GM23248 (cell line): ENCODE data around the gene PTHLH. TPM values are rescaled to one million over a fixed set of nuclear protein-coding genes. Genes with fewer than 3 reads are reported as not detected.
A peak's percentile ranks its signal among the peaks of the same experiment; 100 is the strongest.

ENCODE experiments used
- DNase-seq: peaks from one replicate; pipeline ENCODE4 v3.0.0-alpha.2; 2015
- H2AFZ ChIP-seq: fragments of 200-600 bp; sonication (generic); 2 replicates; pipeline ENCODE4 v1.6.1; 2016; ENCODE audit warnings: antibody characterized with exemption
- H3F3A ChIP-seq: fragments of 200-600 bp; sonication (generic); 2 replicates; pipeline ENCODE4 v1.6.1; 2016; ENCODE audit warnings: mild to moderate bottlenecking, antibody characterized with exemption, mixed run types; ENCODE audit not compliant: insufficient read depth
- H3K27ac ChIP-seq: fragments of 200-600 bp; sonication (generic); 2 replicates; pipeline ENCODE4 v1.5.1; 2016; ENCODE audit warnings: mild to moderate bottlenecking
- H3K27me3 ChIP-seq: fragments of 200-600 bp; sonication (generic); replicated peaks from 2 replicates; pipeline ENCODE4 v1.6.1; 2016; ENCODE audit warnings: mild to moderate bottlenecking; ENCODE audit not compliant: insufficient read depth
- H3K36me3 ChIP-seq: fragments of 200-600 bp; sonication (generic); 2 replicates; pipeline ENCODE4 v1.6.1; 2016; ENCODE audit warnings: low read depth, mild to moderate bottlenecking
- H3K4me1 ChIP-seq: fragments of 200-600 bp; sonication (generic); 2 replicates; pipeline ENCODE4 v1.6.1; 2016; ENCODE audit warnings: mild to moderate bottlenecking; ENCODE audit not compliant: insufficient read depth
- H3K4me2 ChIP-seq: fragments of 200-600 bp; sonication (generic); one replicate; pipeline ENCODE4 v1.6.1; 2016; ENCODE audit warnings: mild to moderate bottlenecking; ENCODE audit not compliant: unreplicated experiment
- H3K4me3 ChIP-seq: fragments of 200-600 bp; sonication (generic); 2 replicates; pipeline ENCODE4 v1.5.1; 2016; ENCODE audit warnings: mild to moderate bottlenecking
- H3K79me2 ChIP-seq: fragments of 200-600 bp; sonication (generic); 2 replicates; pipeline ENCODE4 v1.6.1; 2016; ENCODE audit warnings: mild to moderate bottlenecking; ENCODE audit not compliant: insufficient read depth
- H3K9ac ChIP-seq: fragments of 200-600 bp; sonication (generic); 2 replicates; pipeline ENCODE4 v1.6.1; 2016; ENCODE audit warnings: mild to moderate bottlenecking
- H3K9me2 ChIP-seq: fragments of 200-600 bp; sonication (generic); 2 replicates; pipeline ENCODE4 v1.6.1; 2016; ENCODE audit warnings: mixed run types, mild to moderate bottlenecking, moderate library complexity; ENCODE audit not compliant: insufficient read depth
- H3K9me3 ChIP-seq: fragments of 200-600 bp; sonication (generic); one replicate; pipeline ENCODE4 v1.6.1; 2017; ENCODE audit warnings: low read depth
- H4K20me1 ChIP-seq: fragments of 200-600 bp; sonication (generic); 2 replicates; pipeline ENCODE4 v1.6.0; 2016; ENCODE audit not compliant: insufficient read depth
- EZH2 ChIP-seq: fragments of 200-600 bp; sonication (generic); IDR thresholded peaks from 2 replicates; pipeline ENCODE4 v1.6.1; 2018; ENCODE audit warnings: antibody characterized with exemption, mild to moderate bottlenecking; ENCODE audit not compliant: insufficient read depth, poor library complexity, severe bottlenecking
- EZH2phosphoT487 ChIP-seq: fragments of 200-600 bp; sonication (generic); IDR thresholded peaks from 2 replicates; pipeline ENCODE4 v1.6.1; 2018; ENCODE audit warnings: antibody characterized with exemption, moderate library complexity, mild to moderate bottlenecking, low read depth; ENCODE audit not compliant: insufficient read depth
- WGBS, 2 experiments: methylation state at CpG; one replicate each; pipeline ENCODE4 v1.1.6; 2015 to 2017; ENCODE audit warnings: low lambda C conversion rate in 2 of 2, low coverage in 1 of 2; ENCODE audit errors: missing lambda C conversion rate in 2 of 2; 5-methylcytosine and 5-hydroxymethylcytosine counted together
- in situ Hi-C: fragments of 300-500 bp; cut with MboI; formaldehyde crosslinking; loops from 2 replicates; pipeline ENCODE4 v1.15.0; 2020
- polyA plus RNA-seq: library from polyadenylated mRNA; unstranded; fragments of >200 nt; fragmentation: Nextera tagmentation; extraction: Ambion mirVana; gene quantifications from 2 replicates; pipeline ENCODE4 v1.2.1, GENCODE V29; 2016
- total RNA-seq: library from RNA; depleted of rRNA; stranded (reverse); fragments of >200 nt; shearing (Covaris generic); gene quantifications from 2 replicates; pipeline ENCODE4 v1.2.3, GENCODE V29; 2014

Gene PTHLH
- total and polyA plus RNA-seq, 2 experiments from 2014 or later: 4.7 to 6.4 TPM

- H3K4me1 ChIP-seq: peaks cover 43% of the 10 kb centered on the region
- no peaks in the 10 kb centered on the region for H3K27me3 ChIP-seq
- no peaks in the 10 kb centered on the region for H3K9me3 ChIP-seq
- WGBS, 2 experiments: 33 to 38% methylated on average over 11 of the region's 11 CpGs
- H3K27ac ChIP-seq: peak overlapping the region; percentile 72
- in situ Hi-C loops: no loop called here
- peaks cover 55% of the 10 kb centered on the region for H3F3A ChIP-seq
- TF ChIP-seq EZH2phosphoT487 (no peak), EZH2 (no peak)
- peak overlapping the region; percentile 66 for H2AFZ ChIP-seq
- peak overlapping the region; percentile 75 for H3K4me2 ChIP-seq
- H3K79me2 ChIP-seq: 0 out of 2 replicates have a peak, but pooled peaks cover 12% of the 10 kb centered on the region
- DNase-seq: peak; percentile 37
- H3K9ac ChIP-seq: peak overlapping the region; percentile 84
- H3K4me3 ChIP-seq: peak overlapping the region; percentile 76
- H3K9me2 ChIP-seq: no peaks in the 10 kb centered on the region
- H4K20me1 ChIP-seq: no peaks in the 10 kb centered on the region; the same call in 1 of the 2 replicates
- no peaks in the 10 kb centered on the region for H3K36me3 ChIP-seq
Measured at GRCh38 chr12:27971121-27971489, 1.4 kb downstream of the PTHLH start.

- peaks cover 49% of the 10 kb centered on the region for H3K4me1 ChIP-seq
- in situ Hi-C loops: no loop called here
Measured at GRCh38 chr12:27970401-27971120, 2.0 kb downstream of the PTHLH start.

DNA sequence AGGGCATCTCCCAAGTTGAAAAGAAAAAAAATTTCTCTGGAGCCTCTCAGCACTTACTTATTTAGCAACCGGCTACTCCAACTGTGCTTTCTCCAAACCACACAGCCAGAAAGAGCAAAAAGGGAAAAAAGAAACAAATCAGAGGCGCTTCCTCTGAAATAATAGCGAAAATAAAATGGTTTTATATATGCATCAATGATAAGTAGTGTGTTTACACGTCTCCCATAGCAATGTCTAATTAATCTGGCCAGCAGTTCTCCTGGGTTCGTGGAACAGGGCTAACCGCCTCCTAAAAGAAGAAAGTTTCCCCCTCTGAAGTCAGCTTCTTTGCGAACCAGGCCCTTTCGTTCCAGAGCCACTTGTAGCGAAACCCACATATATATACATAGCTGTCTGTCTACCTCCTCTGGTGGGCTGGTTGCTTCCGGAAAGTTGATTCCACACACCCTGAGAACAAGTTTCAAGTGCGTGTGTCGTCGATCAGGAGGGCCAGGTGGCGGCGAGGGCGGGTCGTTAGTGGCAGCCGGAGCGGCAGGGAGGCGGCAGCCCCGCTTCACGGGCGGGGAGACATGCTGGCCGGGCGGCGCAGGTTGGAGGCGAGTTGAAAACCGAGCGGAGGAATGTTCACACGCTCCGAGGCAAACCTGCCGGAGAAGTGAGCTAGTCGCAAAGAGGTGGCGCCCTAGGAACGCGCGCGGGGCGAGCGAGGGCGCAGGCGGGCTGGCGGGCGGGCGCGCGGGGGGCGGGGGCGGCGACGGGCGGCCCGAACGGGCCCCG, 2.7 kb downstream of the PTHLH start:
- H3K9ac ChIP-seq: peak overlapping the region; percentile 84
- 1 to 2% methylated on average over 46 to 50 of the region's 55 CpGs for WGBS, 2 experiments
- no peak for TF ChIP-seq EZH2phosphoT487
- TF ChIP-seq EZH2: no peak
- H2AFZ ChIP-seq: peak overlapping the region; percentile 80
- H4K20me1 ChIP-seq: no peaks in the 10 kb centered on the region; the same call in 1 of the 2 replicates
- peak; percentile 82 for DNase-seq
- no peaks in the 10 kb centered on the region for H3K27me3 ChIP-seq
- H3K9me3 ChIP-seq: no peaks in the 10 kb centered on the region
- H3F3A ChIP-seq: peaks cover 68% of the 10 kb centered on the region
- no peaks in the 10 kb centered on the region for H3K9me2 ChIP-seq
- H3K4me2 ChIP-seq: peak overlapping the region; percentile 75
- H3K27ac ChIP-seq: peak overlapping the region; percentile 66
- peak overlapping the region; percentile 76 for H3K4me3 ChIP-seq
- H3K4me1 ChIP-seq: peaks cover 54% of the 10 kb centered on the region
- H3K79me2 ChIP-seq: 0 out of 2 replicates have a peak, but pooled peaks cover 12% of the 10 kb centered on the region
- in situ Hi-C loops: no loop called here
- no peaks in the 10 kb centered on the region for H3K36me3 ChIP-seq

More at GRCh38 chr12:27970401-27971120, 2.0 kb downstream of the PTHLH start:
- Histone ChIP-seq H3K4me2 (peak overlapping the region; percentile 75), H2AFZ (peak overlapping the region; percentile 66), H3K27ac (peak overlapping the region; percentile 72), H3K79me2 (0 out of 2 replicates have a peak, but pooled peaks cover 12% of the 10 kb centered on the region), H3K36me3 (no peaks in the 10 kb centered on the region), H3K9me3 (no peaks in the 10 kb centered on the region), H3K27me3 (no peaks in the 10 kb centered on the region), H4K20me1 (no peaks in the 10 kb centered on the region; the same call in 1 of the 2 replicates), H3K4me3 (peak overlapping the region; percentile 76), H3K9me2 (no peaks in the 10 kb centered on the region), H3K9ac (peak overlapping the region; percentile 84), H3F3A (peaks cover 61% of the 10 kb centered on the region)
- DNase-seq: peak; percentile 78
- 1 to 2% methylated on average over 42 to 48 of the region's 69 CpGs for WGBS, 2 experiments
- TF ChIP-seq EZH2phosphoT487: no peak
- TF ChIP-seq EZH2: no peak

GRCh38 chr12:27968972-27969623, 3.4 kb downstream of the PTHLH start:
- DNase-seq: peak; percentile 73
- Histone ChIP-seq H3K27me3 (no peaks in the 10 kb centered on the region), H3K36me3 (no peaks in the 10 kb centered on the region), H3K4me3 (peak overlapping the region; percentile 76), H3K4me2 (peak overlapping the region; percentile 75), H3K27ac (peak overlapping the region; percentile 66), H2AFZ (peak overlapping the region; percentile 80), H3K79me2 (0 out of 2 replicates have a peak, but pooled peaks cover 12% of the 10 kb centered on the region), H3K9me3 (no peaks in the 10 kb centered on the region), H3F3A (peaks cover 70% of the 10 kb centered on the region), H3K9me2 (no peaks in the 10 kb centered on the region), H4K20me1 (no peaks in the 10 kb centered on the region; the same call in 1 of the 2 replicates), H3K4me1 (peaks cover 50% of the 10 kb centered on the region), H3K9ac (peak overlapping the region; percentile 84)
- 5 to 6% methylated on average over 31 to 32 of the region's 38 CpGs for WGBS, 2 experiments
- no peak for TF ChIP-seq EZH2
- TF ChIP-seq EZH2phosphoT487: no peak
- in situ Hi-C loops: no loop called here
